GM19463 (cell line): Measurements from ENCODE around the gene DTD1.

ENCODE experiments used
- ATAC-seq: cut with Tn5 transposase; IDR thresholded peaks from one replicate; pipeline ENCODE4 v1.9.1; 2021; ENCODE audit warnings: mild to moderate bottlenecking, moderate library complexity; ENCODE audit not compliant: unreplicated experiment

DTD1 gene, protein sequence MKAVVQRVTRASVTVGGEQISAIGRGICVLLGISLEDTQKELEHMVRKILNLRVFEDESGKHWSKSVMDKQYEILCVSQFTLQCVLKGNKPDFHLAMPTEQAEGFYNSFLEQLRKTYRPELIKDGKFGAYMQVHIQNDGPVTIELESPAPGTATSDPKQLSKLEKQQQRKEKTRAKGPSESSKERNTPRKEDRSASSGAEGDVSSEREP

DNA sequence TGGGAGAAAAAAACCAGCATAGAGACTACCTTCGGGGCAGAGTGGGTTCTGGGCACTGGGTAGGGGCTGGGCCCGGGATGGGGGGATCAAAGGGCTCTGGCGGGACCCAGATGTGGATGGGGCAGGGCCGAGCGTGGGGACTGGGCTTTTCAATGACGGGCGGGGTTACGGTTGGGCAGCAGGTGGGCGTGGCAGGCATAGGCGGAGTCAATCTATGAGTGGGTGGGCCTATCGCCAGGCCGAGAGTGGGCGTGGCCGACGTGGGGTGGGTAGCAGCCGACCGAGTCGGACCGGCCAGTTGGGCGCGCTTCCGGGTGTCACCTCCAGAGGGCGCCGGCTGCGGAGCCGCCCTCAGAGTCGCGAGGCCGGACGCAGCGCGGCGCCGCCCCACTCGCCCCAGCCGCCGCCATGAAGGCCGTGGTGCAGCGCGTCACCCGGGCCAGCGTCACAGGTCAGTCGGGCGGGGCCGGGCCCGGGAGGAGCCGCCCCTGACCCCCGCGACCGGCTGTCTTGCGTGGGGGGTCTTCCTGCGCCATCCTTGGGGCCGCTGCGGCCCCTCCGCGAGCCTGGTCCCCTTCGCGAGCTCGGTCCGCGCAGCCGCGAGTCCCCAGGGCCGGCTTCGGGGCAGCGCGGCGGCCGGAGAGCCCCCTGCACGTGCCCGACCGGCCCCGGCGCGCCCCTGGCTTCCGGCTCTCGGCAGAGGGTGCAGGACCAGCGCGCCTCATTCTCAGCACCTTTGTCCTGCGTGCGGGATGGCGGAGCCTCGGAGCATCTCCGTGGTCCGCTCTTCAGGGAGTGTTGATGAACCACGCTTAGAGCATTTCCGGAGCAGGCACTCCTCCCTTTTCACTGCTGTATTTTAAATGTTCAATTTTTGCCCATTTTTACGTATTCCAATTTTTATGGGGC lies at the start of gene DTD1:
Gene DTD1, plus strand, starts transcription at position 390 of the 909 bp plus-strand sequence. Its CDS starts 19 bp downstream, at position 409.
- peak; percentile 88 for ATAC-seq

DNA sequence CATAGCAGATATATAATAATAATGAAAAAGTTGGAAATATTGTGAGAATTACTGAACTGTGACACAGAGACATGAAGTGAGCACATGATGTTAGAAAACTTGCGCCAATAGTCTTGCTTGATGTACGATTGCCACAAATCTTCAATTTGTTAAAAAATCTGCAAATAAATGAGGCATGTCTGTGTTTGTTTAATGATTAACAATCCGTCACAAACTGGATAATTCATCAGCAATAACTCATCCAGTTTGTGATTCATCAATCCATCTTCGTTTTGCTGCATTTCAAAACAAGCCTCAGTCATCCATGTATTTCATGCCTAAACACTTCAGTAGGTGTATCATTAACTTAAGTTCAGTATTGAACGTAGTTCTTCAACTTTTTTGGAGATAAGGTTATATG lies 46.1 kb upstream of the DTD1 start:
- ATAC-seq = no peak

DNA sequence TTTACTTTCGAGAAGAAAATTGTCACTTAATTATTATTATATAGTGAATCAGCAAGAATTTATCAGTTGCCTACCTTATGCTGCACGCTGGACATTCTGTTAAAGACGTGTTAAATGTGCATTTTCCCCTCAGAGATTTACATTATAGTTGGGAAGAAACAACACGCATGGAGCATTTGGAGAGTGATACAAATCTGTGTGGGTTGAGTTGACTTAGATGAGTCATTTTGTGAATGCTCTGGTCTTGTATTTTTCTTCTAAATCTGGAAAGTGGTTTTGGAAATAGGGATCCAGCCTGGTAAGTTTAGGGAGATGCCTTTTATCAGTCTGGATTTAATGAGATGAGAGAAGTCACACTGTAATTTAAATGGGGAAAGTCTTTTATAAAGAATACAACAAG lies 44.6 kb upstream of the DTD1 start:
- ATAC-seq = no peak

DNA sequence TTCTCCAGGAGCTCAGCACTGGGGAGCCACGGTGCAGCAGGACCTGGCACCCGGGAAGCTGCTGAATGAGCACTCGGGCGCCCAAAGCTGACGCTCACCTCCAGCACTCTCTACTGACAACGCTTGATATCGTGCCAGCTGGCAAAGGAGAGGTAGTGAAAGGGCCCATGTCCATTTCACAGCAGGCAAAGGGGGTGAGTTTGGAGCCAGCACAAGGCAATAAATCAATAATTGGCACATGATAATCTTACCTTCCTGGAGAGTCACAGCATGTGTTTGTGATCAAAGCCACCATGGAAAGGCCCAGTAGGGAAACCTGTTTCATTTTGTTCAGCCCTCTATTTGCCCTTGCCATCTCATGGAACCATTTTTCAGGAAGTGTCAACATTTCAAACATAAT lies 43.9 kb upstream of the DTD1 start:
- no peak for ATAC-seq

DNA sequence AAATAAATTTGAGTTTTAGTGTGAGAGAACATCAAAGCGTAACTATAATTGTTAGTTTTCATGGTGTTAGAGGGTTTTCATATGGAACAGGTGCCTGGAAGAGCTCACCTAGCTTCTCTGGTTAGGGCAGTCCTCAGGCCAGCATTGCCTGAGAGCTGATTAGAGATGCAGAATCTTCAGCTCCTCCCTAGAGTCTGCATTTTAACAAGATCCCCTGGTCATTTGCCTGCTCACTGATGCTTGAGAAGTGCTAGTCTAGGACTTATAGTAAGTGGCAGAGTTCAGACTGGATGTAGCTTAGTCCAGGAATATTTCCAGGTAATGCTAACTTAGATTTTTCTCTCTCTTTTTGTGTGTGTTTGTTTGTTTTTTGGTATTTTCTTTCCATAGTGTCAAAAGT lies 42.3 kb upstream of the DTD1 start:
- no peak for ATAC-seq

DNA sequence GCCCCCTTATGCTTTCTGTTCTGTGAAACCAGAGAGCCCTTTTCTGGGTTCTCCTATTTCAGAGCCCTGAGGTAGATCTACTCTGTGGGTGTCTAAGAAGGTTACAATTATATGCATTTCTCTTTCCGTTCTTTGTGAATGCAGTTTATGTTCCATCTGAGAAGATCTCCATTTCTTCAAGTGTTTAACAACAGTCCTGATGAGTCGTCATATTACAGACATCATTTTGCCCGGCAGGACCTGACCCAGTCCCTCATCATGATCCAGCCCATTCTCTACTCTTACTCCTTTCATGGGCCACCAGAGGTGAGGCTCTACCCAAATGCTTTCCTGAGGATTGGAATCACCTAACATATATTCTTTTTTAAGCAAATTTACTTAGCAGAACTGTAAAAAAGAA lies 39.4 kb upstream of the DTD1 start:
- ATAC-seq = no peak

DNA sequence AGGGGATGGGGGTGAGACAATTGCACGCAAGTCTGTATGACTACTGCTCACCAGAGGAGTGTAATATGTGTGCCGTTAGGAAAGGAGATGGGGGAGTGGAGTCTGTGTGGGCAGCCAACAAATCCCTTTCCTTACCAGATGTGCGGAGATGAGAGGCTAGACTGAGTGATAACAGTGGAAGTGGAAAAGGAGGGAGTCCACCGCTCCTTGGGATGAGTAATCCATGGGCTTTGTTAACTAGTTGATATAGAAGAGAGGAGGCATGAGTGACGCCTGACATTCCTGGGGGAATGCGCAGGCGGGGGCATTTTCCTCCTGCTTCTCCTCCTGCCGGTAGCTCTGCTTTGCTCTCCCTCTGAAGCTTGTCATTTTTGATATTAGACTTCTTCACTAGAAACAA lies 34.1 kb upstream of the DTD1 start:
- no peak for ATAC-seq

DNA sequence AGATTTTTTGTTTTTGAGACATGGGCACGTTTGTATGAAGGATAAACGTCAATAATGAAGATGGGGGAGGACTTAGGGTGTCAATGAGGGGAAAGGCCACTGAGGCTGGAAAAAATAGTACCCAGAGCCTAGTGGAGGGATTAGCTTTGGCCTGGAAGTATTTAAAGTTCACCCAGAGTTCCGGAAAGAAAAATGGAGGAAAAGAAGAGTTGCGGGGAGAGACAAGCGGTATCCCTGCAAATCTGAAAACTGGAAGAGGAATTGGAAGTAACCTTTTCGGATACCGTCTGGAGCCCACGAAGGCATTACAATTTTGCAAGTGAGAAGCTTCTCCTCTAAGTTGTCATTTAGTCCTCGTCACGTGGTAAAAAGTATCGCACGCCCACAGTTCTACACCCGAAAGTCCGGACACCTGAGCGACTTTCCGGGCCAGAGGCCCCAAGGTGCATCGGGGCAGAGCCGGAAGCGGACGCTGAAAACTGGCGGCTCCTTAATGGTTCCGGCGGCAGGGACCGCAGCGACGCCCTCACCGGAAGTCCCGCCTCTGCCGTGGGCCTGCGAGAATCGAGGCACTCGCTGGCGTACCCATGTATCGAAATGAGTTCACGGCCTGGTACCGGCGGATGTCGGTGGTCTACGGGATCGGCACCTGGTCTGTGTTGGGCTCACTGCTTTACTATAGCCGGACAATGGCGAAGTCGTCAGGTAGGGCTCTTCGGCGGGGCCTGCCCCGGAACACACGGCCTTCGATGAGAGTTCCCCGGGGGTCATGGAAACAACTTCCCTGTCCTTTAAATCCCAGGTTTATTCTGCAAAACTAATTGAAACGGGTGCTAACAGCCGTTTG lies 20.7 kb upstream of the DTD1 start, which contains the start of gene SMIM26:
Gene SMIM26, plus strand, starts transcription at position 541 of the 847 bp plus-strand sequence. Its CDS starts 47 bp downstream, at position 588.
- ATAC-seq = peak; percentile 99

DNA sequence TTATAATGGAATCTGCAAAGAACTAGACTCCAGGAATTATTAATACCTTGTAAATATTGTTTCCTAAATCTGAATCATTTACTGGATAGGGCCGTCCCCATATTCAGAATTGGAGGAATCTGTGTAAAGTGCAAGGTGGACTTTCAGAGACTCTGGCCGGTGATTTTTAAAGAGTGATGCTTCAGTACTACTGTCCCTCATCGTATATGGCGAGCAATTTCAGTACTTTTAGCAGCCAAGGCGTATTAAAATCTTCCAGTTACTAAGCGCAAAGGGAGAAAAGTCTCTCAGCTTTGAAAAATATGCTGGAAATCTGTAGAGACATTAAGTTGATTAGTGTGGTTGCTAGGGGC lies 20.1 kb upstream of the DTD1 start:
- ATAC-seq = no peak

DNA sequence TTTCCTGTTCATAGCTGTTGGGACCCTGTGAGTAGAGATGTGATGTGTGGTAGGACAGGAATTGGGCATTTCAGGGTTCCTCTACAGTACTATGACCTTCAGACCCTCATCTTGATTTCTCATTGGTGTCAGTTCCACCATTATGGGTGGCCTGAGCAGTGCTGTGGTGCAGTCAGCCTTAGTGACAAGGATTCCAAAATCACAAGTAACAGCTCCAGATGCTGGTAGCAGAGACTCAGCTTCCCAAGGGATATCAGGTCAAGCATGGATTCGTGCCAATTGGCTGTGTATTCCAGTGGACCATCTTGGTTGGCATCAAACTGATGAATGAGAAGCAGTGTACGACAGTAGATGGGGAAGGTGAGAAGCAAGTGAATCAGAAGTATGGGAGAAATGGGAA lies 16.8 kb upstream of the DTD1 start:
- no peak for ATAC-seq

DNA sequence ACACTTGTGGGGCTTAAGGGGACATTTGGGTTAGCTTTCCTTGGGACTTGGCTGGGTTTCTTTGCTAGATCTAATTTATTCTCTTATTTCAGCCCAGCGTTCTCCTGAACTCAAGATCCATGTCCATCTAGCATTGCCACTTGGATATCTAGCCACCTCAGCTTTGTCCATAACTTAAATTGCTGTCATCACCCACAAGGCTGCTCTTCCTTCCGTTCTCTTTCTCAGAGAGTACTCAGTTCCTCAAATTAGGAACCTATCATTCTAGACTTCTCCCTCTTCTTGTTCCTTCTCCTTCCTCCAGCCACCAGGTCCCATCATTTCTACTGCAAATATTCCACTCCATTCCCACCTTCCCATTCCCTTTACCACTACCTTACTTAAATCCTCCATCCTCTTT lies 16.3 kb upstream of the DTD1 start:
- no peak for ATAC-seq

DNA sequence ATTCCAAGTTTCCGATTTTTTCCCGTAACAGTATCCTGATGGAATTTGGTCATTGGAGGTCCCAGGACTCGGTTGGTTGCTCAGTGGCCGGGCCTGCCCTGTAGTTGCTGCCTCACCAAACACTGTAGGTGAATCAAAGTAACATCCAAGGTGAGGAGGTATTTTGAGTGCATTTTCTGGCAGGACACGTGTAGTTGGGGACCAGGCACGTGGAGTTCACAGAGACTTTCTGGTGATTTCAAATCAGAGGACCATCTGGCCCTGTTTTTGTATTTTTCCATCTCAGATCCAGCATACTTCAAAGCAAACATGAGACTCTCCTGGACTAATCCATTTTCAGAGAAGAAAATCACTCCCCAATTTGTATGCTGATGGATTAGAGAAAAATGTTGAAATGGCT lies 9.9 kb upstream of the DTD1 start:
- no peak for ATAC-seq

DNA sequence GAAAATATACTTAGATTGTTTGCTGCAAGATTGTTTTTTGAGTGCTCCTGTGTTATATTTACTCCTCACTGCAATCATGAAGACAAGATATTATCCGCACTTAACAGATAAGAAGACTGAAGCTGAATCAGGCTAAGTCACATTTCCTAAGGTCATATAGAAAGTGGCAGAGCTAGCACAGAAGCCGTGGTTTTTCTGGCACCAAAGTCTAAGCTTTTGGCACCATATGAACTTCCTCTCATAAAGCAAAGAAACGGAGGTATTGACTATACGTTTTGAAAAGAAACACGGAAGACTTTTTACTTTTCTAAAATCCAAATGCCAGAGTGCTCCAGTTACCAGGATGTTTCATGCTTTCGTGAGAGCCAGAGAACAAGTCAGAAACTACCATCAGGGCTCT lies 9.3 kb upstream of the DTD1 start:
- no peak for ATAC-seq

DNA sequence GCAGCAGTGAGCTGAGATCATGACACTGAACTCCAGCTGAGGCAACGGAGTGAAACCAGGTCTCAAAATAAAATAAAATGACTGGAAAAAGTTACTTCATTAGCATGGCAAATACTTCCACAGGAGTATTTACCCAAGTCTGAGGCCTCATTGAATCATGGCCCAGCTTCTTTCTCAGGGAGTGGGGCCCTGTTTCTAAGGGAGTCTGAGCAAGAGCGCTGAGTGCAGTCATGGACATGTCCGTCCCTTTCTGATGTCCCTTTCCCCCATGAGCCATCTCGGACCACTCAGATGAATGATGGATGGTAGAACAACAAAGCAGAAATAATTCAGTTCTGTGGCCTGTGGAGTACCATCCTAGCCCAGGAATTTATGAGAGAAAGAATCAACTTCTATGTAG lies 7.8 kb upstream of the DTD1 start:
- ATAC-seq = no peak

DNA sequence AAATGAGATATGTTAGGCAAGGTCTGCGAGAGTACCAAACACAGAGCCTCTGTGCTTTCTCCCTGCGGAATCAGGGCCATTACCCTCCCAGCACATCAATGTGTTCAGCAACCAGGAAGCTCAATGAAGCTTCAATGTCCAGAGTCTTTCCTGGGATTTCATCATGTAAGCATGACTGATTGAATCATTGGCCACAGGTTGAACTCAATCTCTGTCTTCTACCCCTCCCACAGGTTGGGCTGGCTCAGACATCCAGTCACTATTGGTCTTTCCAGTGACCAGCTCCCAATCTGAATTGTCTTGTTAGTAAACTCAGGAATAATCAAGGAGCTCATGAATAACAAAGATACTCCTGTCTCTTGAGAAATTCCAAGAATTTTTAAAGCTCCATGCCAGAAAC lies 2.7 kb upstream of the DTD1 start:
- no peak for ATAC-seq

DNA sequence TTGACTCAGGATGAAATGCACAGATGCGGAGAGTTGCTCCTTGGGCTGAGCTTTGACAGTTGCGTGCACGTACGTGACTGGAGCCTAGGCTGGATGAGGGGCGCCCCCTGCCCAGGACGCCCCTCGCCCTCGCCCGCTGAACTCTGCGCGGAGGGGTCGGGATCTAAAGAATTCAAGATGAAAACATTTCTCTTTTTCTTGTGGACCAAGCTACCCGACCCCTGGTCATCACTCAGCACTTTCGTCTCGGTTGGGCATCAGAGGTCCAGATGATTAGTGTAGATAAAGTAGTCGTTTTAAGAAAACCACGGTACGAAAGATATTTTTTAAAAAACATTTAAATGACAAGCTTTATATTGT lies 700 bp downstream of the DTD1 start:
- peak; percentile 4 for ATAC-seq

DNA sequence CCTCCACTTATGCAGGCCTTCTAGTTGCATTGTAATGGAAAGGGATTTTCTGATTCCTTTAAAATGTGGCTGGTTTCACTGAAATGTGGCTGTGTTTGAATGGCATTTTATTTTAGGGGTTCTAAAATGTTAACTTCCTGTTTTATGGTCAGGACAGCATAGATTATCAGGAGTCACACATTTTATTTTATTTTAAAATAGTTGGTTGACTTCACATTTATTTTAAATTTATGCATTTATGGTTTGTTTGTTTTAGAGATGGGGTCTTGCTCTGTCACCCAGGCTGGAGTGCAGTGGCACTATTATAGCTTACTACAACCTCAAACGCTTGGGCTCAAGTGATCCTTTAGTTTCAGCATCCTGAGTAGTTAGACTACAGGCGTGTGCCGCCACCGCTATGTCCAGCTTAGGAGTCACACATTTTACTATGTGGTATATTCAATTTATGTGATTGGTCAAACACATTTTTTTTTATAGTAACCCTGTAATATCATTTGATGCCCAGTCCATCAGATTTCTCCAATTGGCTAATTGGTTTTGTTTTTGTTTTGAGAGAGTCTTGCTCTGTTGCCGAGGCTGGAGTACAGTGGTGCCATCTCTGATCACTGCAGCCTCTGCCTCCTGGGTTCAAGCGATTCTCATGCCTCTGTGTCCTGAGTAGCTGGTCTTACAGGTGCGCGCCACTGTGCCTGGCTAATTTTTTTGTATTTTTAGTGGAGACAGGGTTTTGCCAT lies 2.3 kb downstream of the DTD1 start:
- ATAC-seq = no peak

DNA sequence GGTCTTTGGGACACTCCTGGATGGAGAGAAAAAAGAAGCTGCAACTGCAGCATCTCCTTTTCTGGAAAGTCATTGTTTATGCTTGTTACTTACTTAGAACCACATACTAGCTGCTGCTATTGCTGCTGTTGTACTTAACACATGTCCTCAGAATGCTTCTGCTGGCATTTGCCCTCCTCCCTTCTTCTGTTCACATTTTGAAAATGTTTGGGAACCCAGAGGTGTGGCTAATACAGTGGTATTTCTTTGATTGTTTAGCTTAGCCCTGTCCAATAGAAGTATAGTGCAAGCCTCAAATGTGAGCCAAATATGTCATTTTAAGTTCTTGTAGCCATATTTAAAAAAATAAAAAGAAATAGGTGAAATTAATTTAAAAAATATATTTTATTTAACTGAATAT lies 8.4 kb downstream of the DTD1 start:
- ATAC-seq = no peak

DNA sequence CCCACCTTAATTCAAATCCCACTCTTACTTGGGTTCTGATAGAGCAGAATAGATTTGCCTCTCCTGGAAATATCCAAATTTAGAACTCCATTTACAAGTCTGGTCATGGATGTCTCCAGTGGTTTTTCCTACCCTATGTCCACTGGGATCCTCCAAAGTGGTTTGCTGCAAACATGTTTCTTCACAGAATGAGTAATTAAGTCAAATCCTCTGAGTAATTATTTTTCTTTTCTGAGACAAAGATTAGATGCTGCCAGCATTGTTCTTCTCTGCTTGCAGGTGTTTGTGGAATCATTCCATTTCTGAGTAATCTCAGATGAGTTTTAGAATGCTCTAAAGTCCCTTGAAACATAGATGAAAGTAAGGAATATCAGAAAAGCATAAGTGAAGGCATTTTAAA lies 21.9 kb downstream of the DTD1 start:
- ATAC-seq = no peak

DNA sequence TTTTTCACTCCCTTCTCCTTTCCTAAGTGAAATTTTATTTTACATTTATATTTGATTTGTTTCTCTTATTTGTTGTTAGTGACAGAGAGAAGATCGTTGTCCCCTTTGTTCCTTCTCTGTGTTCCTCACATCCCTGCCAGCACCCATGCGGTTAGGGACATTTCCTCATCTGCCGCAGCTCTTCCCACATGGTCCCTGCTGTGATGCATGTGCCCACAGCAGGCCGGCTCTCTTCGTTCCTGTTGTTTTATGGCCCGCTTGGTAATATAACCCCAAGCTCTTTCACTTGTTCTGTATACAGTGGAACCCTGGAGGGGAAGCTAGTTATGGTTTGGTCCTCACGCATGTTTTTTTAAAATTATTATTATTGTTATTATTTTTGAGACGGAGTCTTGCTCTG lies 23.6 kb downstream of the DTD1 start:
- ATAC-seq = no peak

DNA sequence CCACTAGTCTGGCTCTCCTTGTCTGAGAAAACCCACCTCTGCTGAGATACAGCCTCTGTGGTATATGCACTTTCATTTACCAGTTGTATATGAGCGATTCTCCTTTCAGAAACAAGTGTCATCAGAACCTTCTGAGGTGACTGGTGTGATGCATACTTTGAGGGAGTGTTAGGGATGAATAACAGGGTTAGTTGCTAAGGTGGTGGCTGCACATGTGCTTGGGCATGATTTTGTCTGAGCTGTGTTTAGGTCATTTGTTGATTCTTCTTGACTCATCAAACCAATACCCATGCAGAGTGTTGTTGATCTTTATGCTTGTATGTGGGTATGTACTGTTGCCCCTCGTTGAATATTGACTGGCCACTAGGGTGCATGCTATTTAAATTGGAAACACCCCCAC lies 25.7 kb downstream of the DTD1 start:
- no peak for ATAC-seq
